Measurements from ENCODE around the gene PLCH1.

PLCH1 gene

DNA sequence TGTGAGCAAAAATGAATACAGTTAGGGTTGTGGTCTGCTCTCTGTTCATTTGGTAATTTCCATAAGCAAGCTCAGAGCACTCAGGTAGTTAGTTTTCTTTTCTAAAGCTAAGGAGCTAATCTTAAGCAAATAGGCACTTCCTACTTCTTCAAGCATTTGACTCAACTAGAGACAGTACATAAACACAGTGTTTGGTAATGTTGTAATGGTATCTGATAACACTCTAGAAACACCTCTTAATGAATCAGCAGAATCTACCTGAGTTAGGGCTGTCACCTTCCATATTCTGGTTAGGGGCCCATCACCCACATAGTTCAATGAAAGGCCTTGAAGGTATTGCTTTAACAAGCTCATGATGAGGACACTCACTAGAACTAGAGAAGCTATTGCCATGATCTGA lies 83.1 kb downstream of the PLCH1 start:
- H3K27ac ChIP-seq: peak overlapping the region; percentile 18
- no peaks in the 10 kb centered on the region for H3K9me3 ChIP-seq
- H3K27me3 ChIP-seq: no peaks in the 10 kb centered on the region
- peaks cover 27 to 41% of the 10 kb centered on the region in 2 experiments for H3K4me1 ChIP-seq (ENCODE audit: control insufficient read depth in 1 of 2, insufficient read depth in 1 of 2, low read depth in 1 of 2, low read length in 1 of 2)
- no peak overlapping the region for H3K4me3 ChIP-seq (ENCODE audit: low read depth in 1 of 2, low read length in 1 of 2)
- H3K36me3 ChIP-seq: no peaks in the 10 kb centered on the region
- TF ChIP-seq, protein P1, sequence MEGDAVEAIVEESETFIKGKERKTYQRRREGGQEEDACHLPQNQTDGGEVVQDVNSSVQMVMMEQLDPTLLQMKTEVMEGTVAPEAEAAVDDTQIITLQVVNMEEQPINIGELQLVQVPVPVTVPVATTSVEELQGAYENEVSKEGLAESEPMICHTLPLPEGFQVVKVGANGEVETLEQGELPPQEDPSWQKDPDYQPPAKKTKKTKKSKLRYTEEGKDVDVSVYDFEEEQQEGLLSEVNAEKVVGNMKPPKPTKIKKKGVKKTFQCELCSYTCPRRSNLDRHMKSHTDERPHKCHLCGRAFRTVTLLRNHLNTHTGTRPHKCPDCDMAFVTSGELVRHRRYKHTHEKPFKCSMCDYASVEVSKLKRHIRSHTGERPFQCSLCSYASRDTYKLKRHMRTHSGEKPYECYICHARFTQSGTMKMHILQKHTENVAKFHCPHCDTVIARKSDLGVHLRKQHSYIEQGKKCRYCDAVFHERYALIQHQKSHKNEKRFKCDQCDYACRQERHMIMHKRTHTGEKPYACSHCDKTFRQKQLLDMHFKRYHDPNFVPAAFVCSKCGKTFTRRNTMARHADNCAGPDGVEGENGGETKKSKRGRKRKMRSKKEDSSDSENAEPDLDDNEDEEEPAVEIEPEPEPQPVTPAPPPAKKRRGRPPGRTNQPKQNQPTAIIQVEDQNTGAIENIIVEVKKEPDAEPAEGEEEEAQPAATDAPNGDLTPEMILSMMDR (IDR thresholded peaks at IDR 0.05): no peak

DNA sequence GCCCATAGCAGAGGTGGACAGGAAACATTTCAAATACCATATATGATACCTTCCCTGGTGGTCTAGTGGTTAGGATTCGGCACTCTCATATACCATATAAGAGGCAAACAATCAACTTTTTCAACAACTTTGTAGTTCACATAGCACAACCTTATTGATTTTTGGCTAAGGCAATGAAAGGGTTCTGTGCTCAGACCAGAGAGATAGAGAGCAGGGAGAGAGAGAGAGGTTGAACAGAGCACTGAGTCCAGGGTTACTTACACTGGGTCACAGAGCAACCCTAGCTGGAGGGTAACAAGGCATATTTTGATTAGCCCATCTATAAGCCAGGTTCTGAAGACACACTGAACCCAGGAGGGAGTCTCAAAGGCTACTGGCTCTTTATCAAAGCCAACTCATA lies 83.8 kb downstream of the PLCH1 start:
- no peaks in the 10 kb centered on the region for H3K9me3 ChIP-seq
- TF ChIP-seq, protein P1 (IDR thresholded peaks at IDR 0.05): no peak
- H3K27me3 ChIP-seq: no peaks in the 10 kb centered on the region
- peaks cover 27 to 41% of the 10 kb centered on the region in 2 experiments for H3K4me1 ChIP-seq (ENCODE audit: control insufficient read depth in 1 of 2, insufficient read depth in 1 of 2, low read depth in 1 of 2, low read length in 1 of 2)
- no peaks in the 10 kb centered on the region for H3K36me3 ChIP-seq
- H3K27ac ChIP-seq: no peak overlapping the region
- no peak overlapping the region for H3K4me3 ChIP-seq (ENCODE audit: low read depth in 1 of 2, low read length in 1 of 2)

DNA sequence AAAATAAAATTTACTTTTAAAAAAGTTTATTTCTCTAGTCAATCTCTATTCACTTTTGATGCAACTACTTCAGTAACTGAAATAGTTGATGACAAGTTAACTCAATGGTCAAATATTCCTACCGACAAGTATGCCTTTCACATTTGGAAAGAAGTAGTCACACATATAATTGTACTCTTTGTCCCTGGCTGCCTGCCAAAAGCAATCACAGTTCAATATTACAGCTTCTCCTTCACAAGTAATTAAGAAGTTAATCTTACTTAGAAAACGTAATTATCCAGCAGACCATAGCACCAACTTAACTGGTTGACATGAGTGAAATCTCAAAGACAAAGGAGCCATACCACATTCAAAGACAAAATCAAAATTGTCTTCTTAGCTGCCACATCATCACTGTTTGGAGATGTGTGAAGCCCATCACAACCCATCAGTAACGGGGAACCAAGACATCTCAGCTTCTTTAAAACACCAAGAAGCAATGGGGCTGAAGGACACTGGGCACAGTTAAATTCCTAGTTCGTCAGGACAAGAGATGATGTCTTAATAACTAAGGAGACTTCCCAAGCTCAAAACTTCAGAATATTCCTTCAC lies 86.1 kb downstream of the PLCH1 start:
- H3K4me1 ChIP-seq (ENCODE audit: control insufficient read depth in 1 of 2, insufficient read depth in 1 of 2, low read depth in 1 of 2, low read length in 1 of 2): peaks cover 19 to 28% of the 10 kb centered on the region in 2 experiments
- no peak overlapping the region for H3K4me3 ChIP-seq (ENCODE audit: low read depth in 1 of 2, low read length in 1 of 2)
- no peaks in the 10 kb centered on the region for H3K9me3 ChIP-seq
- no peak overlapping the region for H3K27ac ChIP-seq
- no peaks in the 10 kb centered on the region for H3K36me3 ChIP-seq
- TF ChIP-seq, protein P1 (IDR thresholded peaks at IDR 0.05): no peak
- no peaks in the 10 kb centered on the region for H3K27me3 ChIP-seq

DNA sequence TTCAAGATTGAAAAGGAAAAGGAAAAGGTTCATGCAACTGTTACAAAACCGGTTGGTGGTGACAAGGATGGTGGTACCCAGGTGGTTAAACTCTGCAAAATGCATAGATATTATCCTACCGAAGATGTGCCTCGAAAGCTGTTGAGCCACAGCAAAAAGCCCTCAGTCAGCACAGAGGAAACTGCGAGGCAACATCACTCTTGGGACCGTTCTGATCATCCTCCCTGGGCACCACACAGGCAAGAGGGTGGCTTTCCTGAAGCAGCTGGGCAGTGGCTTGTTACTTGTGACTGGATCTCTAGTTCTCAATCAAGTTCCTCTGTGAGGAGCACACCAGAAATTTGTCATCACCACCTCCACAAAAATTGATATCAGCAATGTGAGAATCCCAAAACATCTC lies 86.9 kb downstream of the PLCH1 start:
- no peaks in the 10 kb centered on the region for H3K27me3 ChIP-seq
- H3K36me3 ChIP-seq: no peaks in the 10 kb centered on the region
- no peak overlapping the region for H3K27ac ChIP-seq
- no peaks in the 10 kb centered on the region for H3K9me3 ChIP-seq
- H3K4me1 ChIP-seq (ENCODE audit: control insufficient read depth in 1 of 2, insufficient read depth in 1 of 2, low read depth in 1 of 2, low read length in 1 of 2): peaks cover 12 to 21% of the 10 kb centered on the region in 2 experiments
- TF ChIP-seq, protein P1 (IDR thresholded peaks at IDR 0.05): no peak
- H3K4me3 ChIP-seq (ENCODE audit: low read depth in 1 of 2, low read length in 1 of 2): no peak overlapping the region

DNA sequence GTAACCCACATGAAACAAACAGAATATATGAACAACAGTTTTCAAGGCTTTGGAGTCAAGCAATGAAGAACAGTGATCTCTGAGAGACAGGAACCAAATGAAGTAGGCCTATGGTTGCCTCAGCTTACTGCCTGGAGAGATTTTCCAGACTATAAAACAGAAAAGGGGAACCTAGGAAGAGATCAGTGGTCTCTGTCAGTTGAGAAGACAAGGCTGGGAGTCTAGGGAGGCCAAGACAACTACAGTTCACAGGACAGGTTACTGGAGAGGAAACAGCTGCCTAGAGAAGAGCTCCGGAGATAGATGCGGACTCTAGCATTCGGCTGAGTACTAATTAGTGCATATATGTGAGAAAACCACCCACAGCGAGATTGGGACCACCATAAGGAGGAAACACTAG lies 87.7 kb downstream of the PLCH1 start:
- Histone ChIP-seq H3K36me3 (no peaks in the 10 kb centered on the region), H3K4me3 (ENCODE audit: low read depth in 1 of 2, low read length in 1 of 2) (no peak overlapping the region), H3K4me1 (ENCODE audit: control insufficient read depth in 1 of 2, insufficient read depth in 1 of 2, low read depth in 1 of 2, low read length in 1 of 2) (peaks cover 11 to 16% of the 10 kb centered on the region in 2 experiments), H3K27me3 (no peaks in the 10 kb centered on the region), H3K27ac (no peak overlapping the region), H3K9me3 (no peaks in the 10 kb centered on the region)
- TF ChIP-seq, protein P1 (IDR thresholded peaks at IDR 0.05): no peak

Data from neutrophil (primary cell).